ENCODE results near the gene SPTB. TPM values are rescaled to one million over a fixed set of nuclear protein-coding genes. Genes with fewer than 3 reads are reported as not detected.
A peak's percentile ranks its signal among the peaks of the same experiment; 100 is the strongest.

SPTB gene
- total and polyA plus RNA-seq, 9 donors, result 0.28 to 1.4 (median 0.68) TPM

GRCh38 chr14:64919215-64919614 is 39.5 kb upstream of the SPTB start:
- intact Hi-C loops (cut with DNase I), result no loop called here
- H3K9me3 ChIP-seq, result no peaks in the 10 kb centered on the region
- DNase-seq, result no peak
- H3K36me3 ChIP-seq, result no peaks in the 10 kb centered on the region
- no peak overlapping the region for H3K4me3 ChIP-seq
- no peak overlapping the region for H3K27ac ChIP-seq
- H3K4me1 ChIP-seq (ENCODE audit: insufficient read depth), result peaks cover 8% of the 10 kb centered on the region
- H3K27me3 ChIP-seq, result no peaks in the 10 kb centered on the region
- no peak for TF ChIP-seq CTCF (IDR thresholded peaks at IDR 0.05)
- no peak for TF ChIP-seq POLR2A (IDR thresholded peaks at IDR 0.05)
- no peak for TF ChIP-seq EP300 (IDR thresholded peaks at IDR 0.05)

GRCh38 chr14:64918216-64918615 is 38.5 kb upstream of the SPTB start:
- intact Hi-C loops (cut with DNase I), result no loop called here
- Histone ChIP-seq H3K36me3 (no peaks in the 10 kb centered on the region), H3K9me3 (no peaks in the 10 kb centered on the region), H3K27me3 (no peaks in the 10 kb centered on the region), H3K27ac (no peak overlapping the region), H3K4me3 (no peak overlapping the region), H3K4me1 (ENCODE audit: insufficient read depth) (peaks cover 8% of the 10 kb centered on the region)
- 77 to 82% (median 82%) methylated on average over 4 of the region's 4 CpGs for WGBS, 3 donors
- no peak for TF ChIP-seq EP300 (IDR thresholded peaks at IDR 0.05)
- no peak for TF ChIP-seq CTCF (IDR thresholded peaks at IDR 0.05)
- no peak for TF ChIP-seq POLR2A (IDR thresholded peaks at IDR 0.05)
- no peak for DNase-seq

- intact Hi-C loops (cut with DNase I), result no loop called here
- H3K36me3 ChIP-seq, result no peaks in the 10 kb centered on the region
- H3K27ac ChIP-seq, result no peak overlapping the region
- WGBS, 3 donors, result 93 to 97% (median 96%) methylated on average over 2 of the region's 2 CpGs
- TF ChIP-seq EP300 (IDR thresholded peaks at IDR 0.05), result no peak
- TF ChIP-seq POLR2A (IDR thresholded peaks at IDR 0.05), result no peak
- no peak for TF ChIP-seq CTCF (IDR thresholded peaks at IDR 0.05)
- no peak for DNase-seq
- H3K9me3 ChIP-seq, result no peaks in the 10 kb centered on the region
- H3K27me3 ChIP-seq, result no peaks in the 10 kb centered on the region
- H3K4me1 ChIP-seq (ENCODE audit: insufficient read depth), result peaks cover 8% of the 10 kb centered on the region
- no peak overlapping the region for H3K4me3 ChIP-seq
Observed at GRCh38 chr14:64915797-64916196, 36.1 kb upstream of the SPTB start.

GRCh38 chr14:64915029-64915424 is 35.3 kb upstream of the SPTB start:
- WGBS, 3 donors, result 12 to 21% (median 18%) methylated on average over 4 of the region's 4 CpGs
- TF ChIP-seq POLR2A (IDR thresholded peaks at IDR 0.05) (no peak), EP300 (IDR thresholded peaks at IDR 0.05) (no peak), CTCF (IDR thresholded peaks at IDR 0.05) (no peak)
- no peaks in the 10 kb centered on the region for H3K36me3 ChIP-seq
- no peak for DNase-seq
- no peaks in the 10 kb centered on the region for H3K27me3 ChIP-seq
- peak overlapping the region; percentile 83 for H3K4me3 ChIP-seq
- H3K4me1 ChIP-seq (ENCODE audit: insufficient read depth), result peaks cover 8% of the 10 kb centered on the region
- intact Hi-C loops (cut with DNase I), result no loop called here
- no peak overlapping the region for H3K27ac ChIP-seq
- H3K9me3 ChIP-seq, result no peaks in the 10 kb centered on the region
